GM10847 (cell line): ENCODE measurements around the gene MTMR10.

ENCODE experiments used
- POLR2A ChIP-seq: IDR thresholded peaks from 2 replicates; pipeline ENCODE4 v1.6.1; 2011; ENCODE audit not compliant: insufficient read length; ENCODE audit errors: extremely low read depth

Gene MTMR10, protein sequence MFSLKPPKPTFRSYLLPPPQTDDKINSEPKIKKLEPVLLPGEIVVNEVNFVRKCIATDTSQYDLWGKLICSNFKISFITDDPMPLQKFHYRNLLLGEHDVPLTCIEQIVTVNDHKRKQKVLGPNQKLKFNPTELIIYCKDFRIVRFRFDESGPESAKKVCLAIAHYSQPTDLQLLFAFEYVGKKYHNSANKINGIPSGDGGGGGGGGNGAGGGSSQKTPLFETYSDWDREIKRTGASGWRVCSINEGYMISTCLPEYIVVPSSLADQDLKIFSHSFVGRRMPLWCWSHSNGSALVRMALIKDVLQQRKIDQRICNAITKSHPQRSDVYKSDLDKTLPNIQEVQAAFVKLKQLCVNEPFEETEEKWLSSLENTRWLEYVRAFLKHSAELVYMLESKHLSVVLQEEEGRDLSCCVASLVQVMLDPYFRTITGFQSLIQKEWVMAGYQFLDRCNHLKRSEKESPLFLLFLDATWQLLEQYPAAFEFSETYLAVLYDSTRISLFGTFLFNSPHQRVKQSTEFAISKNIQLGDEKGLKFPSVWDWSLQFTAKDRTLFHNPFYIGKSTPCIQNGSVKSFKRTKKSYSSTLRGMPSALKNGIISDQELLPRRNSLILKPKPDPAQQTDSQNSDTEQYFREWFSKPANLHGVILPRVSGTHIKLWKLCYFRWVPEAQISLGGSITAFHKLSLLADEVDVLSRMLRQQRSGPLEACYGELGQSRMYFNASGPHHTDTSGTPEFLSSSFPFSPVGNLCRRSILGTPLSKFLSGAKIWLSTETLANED

DNA sequence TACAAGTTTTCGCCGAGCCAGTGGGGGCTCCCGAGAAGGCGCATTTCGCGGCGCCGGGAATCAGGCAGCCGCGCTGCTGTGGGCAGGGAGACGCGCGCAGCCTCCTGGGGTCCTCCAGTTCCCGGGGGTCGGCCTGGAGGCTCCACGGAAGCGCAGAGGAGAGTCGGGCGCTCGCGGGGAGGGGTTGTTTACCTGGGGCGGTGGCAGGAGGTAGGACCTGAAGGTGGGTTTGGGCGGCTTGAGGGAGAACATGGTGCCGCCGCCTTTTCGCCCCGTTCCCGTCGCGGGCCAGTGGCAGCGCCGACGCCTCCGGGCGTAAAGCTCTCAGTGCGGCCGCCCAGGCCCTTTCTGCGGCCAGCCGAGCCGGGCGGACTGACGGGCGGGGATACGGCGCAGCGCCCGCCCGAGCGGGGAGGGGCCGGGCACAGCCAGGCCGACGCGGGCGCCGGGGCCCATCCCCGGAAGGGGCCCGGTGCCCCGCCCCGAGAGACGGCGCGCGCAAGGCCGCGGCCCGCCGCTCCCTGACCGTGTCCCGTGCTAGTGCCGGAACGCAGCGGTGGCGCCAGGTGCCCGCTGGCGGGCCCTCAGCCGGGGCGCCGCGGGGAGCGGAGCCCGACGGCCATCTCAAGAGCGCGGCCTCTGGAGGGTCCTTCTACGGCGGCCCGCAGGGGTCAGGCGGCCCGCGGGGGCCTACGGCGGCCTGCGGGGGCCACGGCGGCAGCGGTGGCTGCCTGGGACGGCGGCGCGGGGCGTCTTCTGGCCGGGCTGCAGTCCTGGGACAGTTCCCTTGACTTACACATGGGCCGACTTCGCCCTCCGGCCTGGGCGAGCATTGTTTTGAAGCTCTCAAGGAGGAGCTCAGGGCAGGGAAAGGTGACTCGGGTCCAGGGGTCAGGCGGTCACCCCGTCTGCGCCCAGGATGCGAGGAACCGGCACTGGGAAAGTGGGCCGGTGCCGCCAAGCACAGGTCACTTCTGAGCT is at the start of gene MTMR10:
TSS of gene MTMR10 (minus strand) at position 374 of the 981 bp plus-strand sequence. CDS start at position 252, 122 bp downstream.
- peak; percentile 93 for TF ChIP-seq POLR2A

DNA sequence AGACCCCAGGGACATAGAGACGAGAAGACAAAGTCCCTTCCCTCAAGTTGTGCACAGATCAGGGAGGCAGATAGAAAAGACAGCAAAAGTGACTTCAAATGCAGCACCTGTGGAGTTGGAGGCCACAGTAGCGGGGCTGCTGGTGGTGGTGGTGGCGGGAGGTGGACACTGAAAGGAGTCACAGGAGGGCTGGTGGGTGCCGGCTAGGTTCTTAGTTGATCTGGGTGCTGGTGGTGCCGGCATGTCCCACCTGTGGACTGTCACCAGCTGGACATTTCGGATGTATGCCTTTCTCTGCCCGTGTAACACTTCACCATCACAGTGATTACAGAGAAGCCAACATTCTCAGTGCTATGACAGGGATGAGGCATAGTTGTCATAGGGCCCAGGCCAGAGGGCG is 49.2 kb upstream of the MTMR10 start:
- no peak for TF ChIP-seq POLR2A

DNA sequence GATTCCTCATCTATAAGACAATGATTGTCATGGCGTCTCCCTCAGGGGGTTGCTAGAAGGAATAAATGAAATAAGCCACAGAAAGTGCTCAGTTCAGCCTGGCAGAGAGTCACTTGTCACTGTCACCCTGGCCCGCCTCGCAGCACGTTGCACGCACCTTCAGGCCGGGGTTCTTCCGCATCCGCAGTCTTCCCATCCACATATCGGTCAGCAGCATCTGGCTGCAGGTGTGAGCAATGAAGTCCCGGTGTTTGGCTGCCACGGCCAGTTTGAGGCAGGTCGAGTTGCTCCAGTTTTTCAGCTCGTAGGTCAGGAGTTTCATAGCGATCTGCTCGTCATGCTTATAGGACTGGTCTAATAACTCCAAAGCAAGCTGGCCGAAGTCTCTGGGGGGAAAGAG is 48.5 kb upstream of the MTMR10 start:
- TF ChIP-seq POLR2A = no peak

DNA sequence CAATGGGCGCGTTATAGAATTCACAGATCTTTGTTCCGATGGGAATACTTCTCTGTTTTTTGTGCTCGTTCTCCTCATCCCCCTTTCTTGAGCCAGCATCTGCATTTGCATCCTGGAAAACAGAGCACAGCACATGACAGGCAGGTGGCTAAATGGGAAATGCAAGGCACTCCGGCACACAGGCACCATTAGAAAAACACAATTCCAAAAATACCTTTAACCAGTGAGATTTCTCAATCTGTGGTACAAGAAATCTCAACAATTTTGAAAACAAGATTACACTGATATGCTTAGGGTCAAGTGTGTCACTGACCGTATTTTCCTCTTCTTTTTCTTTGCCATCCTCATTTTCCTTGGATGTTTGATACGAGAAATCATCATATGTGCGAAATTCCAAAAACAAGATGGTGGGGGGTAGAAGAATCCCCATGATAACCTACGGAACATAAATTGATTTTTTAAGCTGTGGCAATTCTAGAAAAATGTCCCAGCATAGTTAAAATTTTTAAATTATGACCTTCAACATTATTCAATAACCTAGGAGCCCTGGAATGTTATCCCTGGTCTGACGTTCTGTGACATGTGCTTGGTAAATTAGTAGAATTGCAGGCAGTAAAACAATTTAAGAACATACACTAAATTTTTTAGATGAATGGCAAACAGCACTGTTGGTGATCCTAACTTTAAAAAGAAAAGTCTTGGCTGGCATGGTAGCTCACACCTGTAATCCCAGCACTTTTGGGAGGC is 46.5 kb upstream of the MTMR10 start:
- no peak for TF ChIP-seq POLR2A

DNA sequence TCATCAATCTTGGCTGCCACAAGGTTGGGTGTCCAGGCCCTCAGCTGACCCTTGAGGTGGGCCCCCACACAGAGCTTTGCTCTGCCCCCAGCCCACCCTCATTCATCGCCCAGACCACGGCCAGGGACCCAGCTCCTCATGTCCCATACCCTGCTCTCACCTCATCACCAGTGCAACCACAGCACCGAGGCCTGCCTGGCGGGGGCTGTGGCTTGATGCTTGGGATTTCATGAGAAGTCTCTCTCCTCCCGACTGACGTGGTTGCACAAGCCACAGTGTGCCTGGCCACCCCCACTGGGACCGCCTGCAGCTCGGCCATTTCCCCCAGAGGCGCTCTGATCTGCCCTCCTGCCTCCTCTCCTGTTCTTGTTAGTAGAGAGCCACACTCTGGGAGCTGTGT is 45.4 kb upstream of the MTMR10 start:
- no peak for TF ChIP-seq POLR2A

DNA sequence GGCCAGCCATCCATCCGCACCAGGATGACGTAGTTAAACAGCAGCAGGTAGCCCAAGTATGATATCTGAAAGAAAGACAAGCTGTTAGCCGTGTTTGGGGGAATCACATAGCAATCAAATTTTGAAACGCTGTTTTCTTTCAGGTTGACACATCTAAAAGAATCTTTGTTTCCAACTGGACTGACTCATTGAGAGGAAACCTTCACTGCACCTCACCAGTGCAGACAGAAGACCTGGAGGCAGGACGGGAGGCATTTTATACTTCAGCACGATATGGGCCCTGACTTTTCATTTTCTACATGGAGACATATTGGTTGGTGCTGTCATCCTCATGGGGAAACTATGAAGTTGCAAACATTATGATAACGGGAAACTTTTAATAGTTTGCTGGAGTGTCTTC is 44.2 kb upstream of the MTMR10 start:
- TF ChIP-seq POLR2A = no peak

DNA sequence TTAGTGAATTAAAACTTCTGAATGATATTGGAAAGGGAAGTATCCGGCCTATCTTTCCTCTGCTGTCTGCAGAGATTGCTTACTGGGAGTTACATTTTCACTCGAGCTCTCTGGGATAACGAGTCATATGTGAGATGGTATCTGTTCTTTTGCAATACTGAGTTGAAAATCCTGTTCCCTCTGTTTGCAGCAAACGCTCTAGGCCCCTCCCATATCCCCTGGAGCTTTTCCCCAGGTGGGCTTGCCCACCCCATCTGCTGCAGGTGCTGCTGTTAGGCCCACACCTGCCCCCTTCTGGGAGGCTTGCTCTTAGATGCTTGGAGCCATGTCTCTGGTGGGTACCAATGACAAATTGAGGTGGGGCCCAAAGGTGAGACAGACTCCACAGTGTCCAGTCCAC is 42.7 kb upstream of the MTMR10 start:
- TF ChIP-seq POLR2A = no peak

DNA sequence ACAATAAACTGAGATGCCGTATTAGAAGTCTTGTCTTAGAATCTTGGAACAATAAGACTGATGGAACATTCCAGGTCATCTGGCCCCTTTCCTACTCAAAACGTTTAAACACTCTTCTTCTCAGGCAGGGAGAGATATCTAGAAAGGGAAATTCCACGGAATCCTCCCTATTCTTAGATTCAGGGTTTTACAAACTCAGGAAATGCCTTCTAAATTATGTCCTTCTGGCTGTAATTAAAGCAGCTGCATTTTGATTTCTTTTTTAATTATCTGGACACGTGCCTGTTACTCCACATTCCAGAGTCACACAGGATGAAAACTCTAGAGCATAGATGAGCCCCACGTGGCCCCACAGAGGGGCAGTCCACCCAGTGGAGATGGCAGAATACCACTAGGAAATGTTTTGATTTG is 41.5 kb upstream of the MTMR10 start:
- TF ChIP-seq POLR2A = no peak

DNA sequence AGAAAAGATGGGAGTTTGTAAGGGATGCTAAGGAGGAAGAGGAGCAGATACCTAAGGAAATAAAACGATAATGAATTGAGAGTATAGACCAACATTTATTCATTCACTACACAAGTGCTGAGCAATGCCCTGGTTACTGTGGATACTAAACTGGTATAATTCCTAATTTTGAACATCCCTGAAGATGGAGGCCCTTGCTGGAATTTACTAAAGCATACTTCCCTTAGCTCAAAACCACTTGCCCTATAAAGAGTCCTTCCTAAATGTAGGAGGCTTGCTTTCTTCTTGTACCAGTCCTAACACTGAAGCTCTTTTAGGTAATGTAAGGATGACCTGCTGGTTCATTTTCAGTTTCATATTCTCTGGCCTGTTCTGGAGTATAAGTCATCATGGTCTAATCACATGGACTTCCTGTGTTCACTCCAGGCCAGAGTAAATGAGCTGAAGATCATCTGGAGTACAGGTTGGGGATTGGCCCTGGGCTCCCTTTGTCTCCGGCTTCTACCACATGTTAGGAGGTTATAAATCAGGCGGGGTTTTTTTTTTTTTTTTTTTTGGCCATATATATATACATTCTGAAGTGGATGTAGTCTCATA is 40.1 kb upstream of the MTMR10 start:
- no peak for TF ChIP-seq POLR2A

DNA sequence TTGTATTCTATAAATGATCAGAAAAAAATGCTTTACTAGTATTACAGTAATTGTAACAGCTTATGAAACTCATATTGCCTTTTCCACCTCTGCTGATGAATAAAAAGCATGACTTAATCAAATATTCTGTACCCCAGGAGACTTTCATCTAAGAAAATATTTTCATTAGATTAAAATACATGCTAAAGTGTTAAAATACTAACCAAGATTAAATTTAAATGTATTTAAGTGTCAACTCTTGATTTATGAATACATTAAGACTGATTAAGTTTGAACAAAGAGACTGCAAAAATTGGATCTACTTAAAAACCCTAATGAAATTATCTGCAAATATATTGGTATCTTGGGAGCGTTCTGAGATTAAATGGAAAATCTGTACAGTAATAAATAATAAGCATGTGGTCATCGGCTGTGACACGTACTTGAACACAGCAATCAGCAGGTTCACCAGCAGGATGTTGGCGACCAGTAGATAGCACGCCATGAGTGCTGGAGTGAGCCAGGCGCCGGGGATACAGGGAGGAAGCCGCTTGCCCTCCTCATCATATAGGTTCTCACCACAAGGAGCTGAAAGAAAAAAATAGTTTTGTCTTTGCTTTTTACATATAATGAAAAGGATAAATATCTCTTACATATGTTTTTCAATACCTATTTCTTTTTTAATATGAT is 36.6 kb upstream of the MTMR10 start:
- no peak for TF ChIP-seq POLR2A

DNA sequence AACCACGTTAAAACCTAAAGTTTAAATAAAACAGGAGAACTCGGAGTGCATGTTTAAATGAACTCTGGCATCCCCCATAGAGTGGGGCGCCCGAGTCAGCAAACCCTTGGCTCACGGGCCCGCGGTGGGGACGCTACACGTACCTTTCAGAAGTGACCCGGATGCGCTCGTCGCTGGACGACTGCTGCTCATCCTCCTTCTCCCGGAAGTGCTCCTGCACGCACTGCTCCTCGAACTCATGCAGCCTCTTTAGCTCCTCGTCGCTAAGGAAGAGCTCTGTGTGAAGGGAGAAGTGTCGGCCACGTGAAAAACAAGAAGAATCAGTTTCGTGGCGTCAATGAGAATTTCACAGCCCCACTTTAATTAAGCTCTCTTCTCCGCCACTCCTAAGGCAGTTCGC is 34.6 kb upstream of the MTMR10 start:
- no peak for TF ChIP-seq POLR2A

DNA sequence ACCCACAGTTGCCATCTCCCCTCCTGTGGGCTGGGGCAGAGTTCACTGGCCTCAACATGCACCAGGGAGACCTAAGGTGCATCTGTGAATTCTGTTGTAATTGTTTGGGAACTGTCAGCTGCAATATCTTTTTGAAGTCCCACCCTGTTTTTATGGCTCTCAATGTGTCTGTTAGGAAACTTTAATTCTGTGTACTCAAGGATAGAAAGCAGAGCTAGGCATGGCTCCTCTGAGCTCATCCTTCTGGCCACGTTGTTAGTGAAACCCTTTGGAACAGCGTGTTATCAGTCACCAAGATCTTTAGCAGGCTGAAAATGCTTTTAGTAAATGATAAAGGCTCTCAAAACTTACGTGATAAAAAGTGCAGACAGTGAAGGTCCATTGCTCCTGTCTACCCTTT is 33.6 kb upstream of the MTMR10 start:
- TF ChIP-seq POLR2A = no peak

DNA sequence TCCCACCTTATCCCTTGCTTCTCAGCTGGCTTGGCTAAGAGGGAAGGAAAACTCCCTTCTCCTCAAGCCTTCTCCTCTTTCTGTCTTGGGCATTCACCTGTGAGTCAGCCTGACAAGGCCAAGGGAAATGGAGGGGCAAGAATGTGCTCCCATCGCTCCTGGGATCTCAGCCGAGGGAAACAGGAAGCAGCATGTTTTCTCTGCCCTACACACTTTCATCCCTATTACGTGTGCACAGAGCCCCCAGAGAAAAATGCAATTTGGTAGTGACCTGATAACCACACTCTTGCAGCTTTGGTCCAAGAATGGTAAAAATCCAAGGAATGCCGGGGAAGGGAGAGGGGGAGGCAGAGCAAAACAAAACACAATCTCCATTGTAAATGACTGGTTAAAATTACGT is 32.9 kb upstream of the MTMR10 start:
- no peak for TF ChIP-seq POLR2A

DNA sequence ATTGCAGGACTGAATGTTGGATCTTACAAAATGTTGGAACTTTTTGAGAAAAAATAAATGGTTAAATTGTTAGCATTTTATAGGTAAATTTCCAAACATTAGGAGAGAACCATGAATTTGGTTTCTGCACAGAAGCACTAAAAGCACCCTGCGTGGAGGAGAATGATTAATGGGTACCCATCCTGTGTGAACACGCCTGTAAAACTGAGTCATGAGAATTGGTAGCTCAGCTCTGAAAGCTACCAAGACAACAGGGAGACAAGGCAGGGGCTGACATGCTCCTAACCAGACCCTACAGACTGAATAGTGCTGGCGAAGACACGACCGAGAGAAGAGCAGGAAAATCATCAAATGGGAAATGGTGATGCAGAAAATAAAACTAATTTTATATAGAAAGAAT is 32.4 kb upstream of the MTMR10 start:
- TF ChIP-seq POLR2A = no peak
